Gastroesophageal sphincter (tissue), 4 donors: ENCODE data around the gene PALD1. TPM values are rescaled to one million over a fixed set of nuclear protein-coding genes. Genes with fewer than 3 reads are reported as not detected.

Source experiments
- ATAC-seq: fragments of 150-250 bp; one replicate; pipeline ENCODE4 v1.9.1; 2016; ENCODE audit warnings: mild to moderate bottlenecking, moderate library complexity
- H3K27ac ChIP-seq, 4 donors: fragments of 200-600 bp; sonication (generic) in 3 of 4; 1 replicate in 3 of 4; 2 replicates in 1 of 4; pipeline ENCODE4 v1.5.1; 2016 to 2019
- H3K27me3 ChIP-seq: fragments of 200-600 bp; sonication (generic); one replicate; pipeline ENCODE4 v1.5.1; 2019
- H3K36me3 ChIP-seq, 2 donors: fragments of 200-600 bp; sonication (generic); one replicate each; pipeline ENCODE4 v1.5.1; 2019; ENCODE audit warnings: control low read depth in 1 of 2
- H3K4me1 ChIP-seq, 3 donors: fragments of 200-600 bp; sonication (generic); 1 replicate in 2 of 3; 2 replicates in 1 of 3; pipeline ENCODE4 v1.5.1; 2016 to 2019; ENCODE audit warnings: control low read depth in 2 of 3
- H3K4me3 ChIP-seq, 2 donors: fragments of 200-600 bp; sonication (generic); one replicate each; pipeline ENCODE4 v1.5.1; 2019; ENCODE audit warnings: mild to moderate bottlenecking in 1 of 2, moderate library complexity in 1 of 2
- H3K9me3 ChIP-seq, 3 donors: fragments of 200-600 bp; sonication (generic); one replicate each; pipeline ENCODE4 v1.5.1; 2017 to 2019; ENCODE audit warnings: control low read depth in 2 of 3
- EP300 ChIP-seq: sonication (generic); formaldehyde crosslinking; IDR thresholded peaks from one replicate; pipeline ENCODE4 v1.6.1; 2017; ENCODE audit warnings: antibody characterized with exemption, mild to moderate bottlenecking
- POLR2A ChIP-seq, 2 donors: fragments of 450-650 bp; IDR thresholded peaks; one replicate each; pipeline ENCODE4 v1.6.1; 2017; ENCODE audit warnings: antibody characterized with exemption in 2 of 2, mild to moderate bottlenecking in 2 of 2, moderate library complexity in 1 of 2
- POLR2AphosphoS5 ChIP-seq: sonication (generic); formaldehyde crosslinking; IDR thresholded peaks from one replicate; pipeline ENCODE4 v1.6.1; 2017; ENCODE audit warnings: antibody characterized with exemption
- WGBS, 2 donors: methylation state at CpG; one replicate each; pipeline ENCODE4 v1.1.5; 2018; ENCODE audit warnings: low coverage in 1 of 2; 5-methylcytosine and 5-hydroxymethylcytosine counted together
- total RNA-seq, 4 donors: library from RNA; depleted of rRNA; stranded (reverse); fragments of >200 nt; gene quantifications; one replicate each; pipeline ENCODE4 v1.1.0, GENCODE V29; 2016
- TF ChIP-seq, protein P1 (sequence below), 4 experiments: fragments of 200-600 bp in 2 of 4; fragments of 450-650 bp in 2 of 4; sonication (generic) in 1 of 4; IDR thresholded peaks; one replicate each; pipeline ENCODE4 v1.5.1; 2017 to 2019; ENCODE audit warnings: antibody characterized with exemption in 4 of 4, mild to moderate bottlenecking in 2 of 4, moderate library complexity in 2 of 4

Gene PALD1
- total RNA-seq, 4 donors from 2014 or later, result 12.5 to 19.8 (median 14.7) TPM

DNA sequence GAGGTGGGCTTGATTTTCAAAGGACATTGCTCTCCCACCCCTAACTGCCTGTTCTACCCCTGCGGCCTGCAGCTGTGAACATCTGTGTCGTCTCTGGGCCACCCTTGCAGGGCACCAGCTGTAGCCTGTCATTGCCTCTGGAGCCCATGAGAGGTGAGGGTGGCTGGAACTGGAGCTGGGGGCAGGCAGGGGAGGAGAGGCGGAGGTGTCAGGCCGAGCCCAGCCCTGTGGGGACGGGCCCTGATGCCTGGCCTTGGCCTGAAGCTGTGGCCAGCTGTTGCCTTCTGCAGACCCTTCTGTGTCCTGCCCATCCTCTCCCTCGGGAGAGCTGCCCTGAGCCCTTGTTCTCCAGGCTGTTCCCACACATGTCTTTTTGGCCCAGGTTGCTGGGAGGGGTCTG is 44.5 kb downstream of the PALD1 start:
- H3K36me3 ChIP-seq, result peaks cover 0 to 20% of the 10 kb centered on the region in 2 donors
- TF ChIP-seq POLR2AphosphoS5, result no peak
- no peak for TF ChIP-seq POLR2A (IDR thresholded peaks at IDR 0.05)
- no peak for TF ChIP-seq EP300
- TF ChIP-seq, protein P1, sequence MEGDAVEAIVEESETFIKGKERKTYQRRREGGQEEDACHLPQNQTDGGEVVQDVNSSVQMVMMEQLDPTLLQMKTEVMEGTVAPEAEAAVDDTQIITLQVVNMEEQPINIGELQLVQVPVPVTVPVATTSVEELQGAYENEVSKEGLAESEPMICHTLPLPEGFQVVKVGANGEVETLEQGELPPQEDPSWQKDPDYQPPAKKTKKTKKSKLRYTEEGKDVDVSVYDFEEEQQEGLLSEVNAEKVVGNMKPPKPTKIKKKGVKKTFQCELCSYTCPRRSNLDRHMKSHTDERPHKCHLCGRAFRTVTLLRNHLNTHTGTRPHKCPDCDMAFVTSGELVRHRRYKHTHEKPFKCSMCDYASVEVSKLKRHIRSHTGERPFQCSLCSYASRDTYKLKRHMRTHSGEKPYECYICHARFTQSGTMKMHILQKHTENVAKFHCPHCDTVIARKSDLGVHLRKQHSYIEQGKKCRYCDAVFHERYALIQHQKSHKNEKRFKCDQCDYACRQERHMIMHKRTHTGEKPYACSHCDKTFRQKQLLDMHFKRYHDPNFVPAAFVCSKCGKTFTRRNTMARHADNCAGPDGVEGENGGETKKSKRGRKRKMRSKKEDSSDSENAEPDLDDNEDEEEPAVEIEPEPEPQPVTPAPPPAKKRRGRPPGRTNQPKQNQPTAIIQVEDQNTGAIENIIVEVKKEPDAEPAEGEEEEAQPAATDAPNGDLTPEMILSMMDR (IDR thresholded peaks at IDR 0.05), result no peak
- H3K27ac ChIP-seq, result no peak overlapping the region
- H3K4me3 ChIP-seq, result no peak overlapping the region
- H3K27me3 ChIP-seq, result no peaks in the 10 kb centered on the region
- H3K9me3 ChIP-seq, result no peaks in the 10 kb centered on the region
- ATAC-seq, result peak; percentile 44
- 60% methylated on average over 1 of the region's 6 CpGs; no CpG with 5 or more reads in 1 of the 2 donors for WGBS, 2 donors
- H3K4me1 ChIP-seq, result peaks cover 0 to 24% (median 5%) of the 10 kb centered on the region in 3 donors

DNA sequence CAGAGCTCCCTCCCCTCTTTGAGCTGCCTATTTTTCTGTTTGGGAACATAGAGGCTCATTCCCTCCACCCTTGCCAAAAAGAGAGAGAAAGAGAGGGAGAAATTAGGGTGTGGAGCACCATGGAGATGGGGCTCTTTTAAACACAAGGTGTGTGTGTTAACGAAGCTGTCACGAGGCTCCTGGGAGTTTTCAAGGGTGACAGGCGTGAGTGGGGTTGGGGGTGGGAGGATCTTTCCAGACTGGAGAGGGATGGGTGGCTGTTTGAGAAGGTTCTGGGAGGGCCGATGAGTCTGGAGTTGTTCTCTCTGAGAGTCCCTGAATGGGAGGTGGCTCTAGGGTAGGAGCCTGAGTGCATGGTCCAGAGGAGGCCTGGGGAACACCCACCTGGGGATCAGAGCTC is 45.0 kb downstream of the PALD1 start:
- peak; percentile 8 for ATAC-seq
- Histone ChIP-seq H3K9me3 (no peaks in the 10 kb centered on the region), H3K4me1 (peaks cover 0 to 24% (median 5%) of the 10 kb centered on the region in 3 donors), H3K36me3 (peaks cover 0 to 20% of the 10 kb centered on the region in 2 donors), H3K4me3 (no peak overlapping the region), H3K27me3 (no peaks in the 10 kb centered on the region), H3K27ac (no peak overlapping the region)
- TF ChIP-seq POLR2A (IDR thresholded peaks at IDR 0.05), result no peak
- TF ChIP-seq, protein P1 (IDR thresholded peaks at IDR 0.05), result no peak
- TF ChIP-seq POLR2AphosphoS5, result no peak
- no peak for TF ChIP-seq EP300
- 39% methylated on average over 4 of the region's 4 CpGs; no CpG with 5 or more reads in 1 of the 2 donors for WGBS, 2 donors

DNA sequence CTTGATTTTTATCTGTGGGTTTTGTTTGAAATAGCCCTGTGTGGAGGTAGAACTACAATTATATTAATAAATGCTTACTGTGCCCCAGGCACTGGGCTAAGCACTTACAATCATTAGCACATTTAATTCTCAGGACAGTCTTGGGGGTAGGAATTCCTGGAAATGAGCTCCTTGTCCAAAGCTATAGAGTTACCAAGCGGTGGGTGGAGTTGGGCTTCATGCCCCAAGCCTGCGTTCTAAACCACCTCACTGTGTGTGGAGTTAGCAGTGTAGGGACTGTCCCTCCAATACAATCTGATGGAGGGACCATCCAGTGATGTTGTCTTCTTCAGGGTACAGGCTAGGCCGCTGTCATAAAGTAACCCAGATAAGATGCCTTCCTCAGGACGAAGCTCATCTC is 49.7 kb downstream of the PALD1 start:
- WGBS, 2 donors, result 88 to 100% methylated on average over 2 of the region's 4 CpGs
- Histone ChIP-seq H3K9me3 (no peaks in the 10 kb centered on the region), H3K27me3 (no peaks in the 10 kb centered on the region), H3K4me3 (no peak overlapping the region), H3K4me1 (peaks cover 0 to 11% (median under 1%) of the 10 kb centered on the region in 3 donors), H3K27ac (no peak overlapping the region), H3K36me3 (peaks cover 0 to 52% of the 10 kb centered on the region in 2 donors)
- TF ChIP-seq EP300 (no peak), POLR2AphosphoS5 (no peak), POLR2A (IDR thresholded peaks at IDR 0.05) (no peak)
- TF ChIP-seq, protein P1 (IDR thresholded peaks at IDR 0.05), result no peak
- ATAC-seq, result no peak

- TF ChIP-seq POLR2AphosphoS5 (no peak), POLR2A (IDR thresholded peaks at IDR 0.05) (no peak), EP300 (no peak)
- TF ChIP-seq, protein P1 (IDR thresholded peaks at IDR 0.05), result no peak
- ATAC-seq, result no peak
- no peaks in the 10 kb centered on the region for H3K27me3 ChIP-seq
- peaks cover 0 to 6% (median 0%) of the 10 kb centered on the region in 3 donors for H3K4me1 ChIP-seq
- no peaks in the 10 kb centered on the region for H3K9me3 ChIP-seq
- H3K27ac ChIP-seq, result no peak overlapping the region
- WGBS, 2 donors, result 75 to 100% methylated on average over 2 to 6 of the region's 10 CpGs
- H3K36me3 ChIP-seq, result peaks cover 0 to 57% of the 10 kb centered on the region in 2 donors
- H3K4me3 ChIP-seq, result no peak overlapping the region
Measured at GRCh38 chr10:70528741-70529362, 50.3 kb downstream of the PALD1 start.

GRCh38 chr10:70529848-70530247 is 51.3 kb downstream of the PALD1 start:
- Histone ChIP-seq H3K4me3 (no peak overlapping the region), H3K9me3 (no peaks in the 10 kb centered on the region), H3K36me3 (peaks cover 0 to 67% of the 10 kb centered on the region in 2 donors), H3K4me1 (no peaks in the 10 kb centered on the region), H3K27me3 (no peaks in the 10 kb centered on the region), H3K27ac (no peak overlapping the region)
- TF ChIP-seq POLR2AphosphoS5 (no peak), EP300 (no peak), POLR2A (IDR thresholded peaks at IDR 0.05) (no peak)
- TF ChIP-seq, protein P1 (IDR thresholded peaks at IDR 0.05), result no peak
- WGBS, 2 donors, result 100% methylated on average over 1 of the region's 8 CpGs; no CpG with 5 or more reads in 1 of the 2 donors
- ATAC-seq, result no peak
